B cell (primary cell): Measurements from ENCODE around the gene TEKT1. TPM values are rescaled to one million over a fixed set of nuclear protein-coding genes. Genes with fewer than 3 reads are reported as not detected.

ENCODE experiments used
- ATAC-seq: fragments of 200-7000 bp; cut with Tn5 transposase; one replicate; pipeline ENCODE4 v1.10.0; 2021; ENCODE audit warnings: low read depth, mild to moderate bottlenecking, moderate number of reproducible peaks, moderate library complexity
- CTCF ChIA-PET: fragments of 350-600 bp; sonication (Branson Sonifier 250); formaldehyde crosslinking; loops from one replicate; lab custom pipeline; 2021; ENCODE audit warnings: antibody characterized with exemption, inconsistent platforms; lab: Charles Lee
- POLR2A ChIA-PET: fragments of 350-600 bp; sonication (Branson Sonifier 250); formaldehyde crosslinking; loops from one replicate; lab custom pipeline; 2021; ENCODE audit warnings: antibody characterized with exemption; lab: Charles Lee
- DNase-seq: peaks from one replicate; pipeline ENCODE4 v3.0.0; 2013
- H2AFZ ChIP-seq: 2 replicates; pipeline ENCODE4 v1.6.1; 2012; ENCODE audit warnings: mild to moderate bottlenecking, low read depth, low read length; ENCODE audit not compliant: insufficient read depth, poor library complexity, severe bottlenecking
- H3K27ac ChIP-seq, 2 donors: 1 replicate in 1 of 2; 2 replicates in 1 of 2; pipeline ENCODE4 v1.5.1; 2012 to 2013; ENCODE audit warnings: low read length in 2 of 2, mild to moderate bottlenecking in 2 of 2, moderate library complexity in 1 of 2
- H3K27me3 ChIP-seq, 4 experiments: fragments of 200-600 bp in 1 of 4; sonication (generic) in 1 of 4; replicated peaks in 1 of 4; 1 replicate in 2 of 4; 2 replicates in 2 of 4; pipeline versions ENCODE4 v1.6.1 to v1.7.0; 2013 to 2016; ENCODE audit warnings: low read length in 3 of 4, mild to moderate bottlenecking in 2 of 4, mixed read lengths in 1 of 4, moderate library complexity in 1 of 4; ENCODE audit not compliant: insufficient read depth in 4 of 4, control insufficient read depth in 3 of 4; ENCODE audit errors: control extremely low read depth in 1 of 4
- H3K36me3 ChIP-seq, 2 experiments: replicated peaks in 1 of 2; 1 replicate in 1 of 2; 2 replicates in 1 of 2; pipeline versions ENCODE4 v1.6.1 to v1.7.1; 2013; ENCODE audit warnings: low read length in 1 of 2; ENCODE audit not compliant: insufficient read depth in 2 of 2, control insufficient read depth in 1 of 2; ENCODE audit errors: control extremely low read depth in 1 of 2, extremely low read depth in 1 of 2
- H3K4me1 ChIP-seq, 2 donors: fragments of 200-600 bp in 1 of 2; sonication (generic) in 1 of 2; 1 replicate in 1 of 2; 2 replicates in 1 of 2; pipeline versions ENCODE4 v1.5.1 to v1.6.1; 2013 to 2017; ENCODE audit warnings: low read length in 2 of 2; ENCODE audit not compliant: control insufficient read depth in 2 of 2, insufficient read depth in 2 of 2
- H3K4me2 ChIP-seq: replicated peaks from 2 replicates; pipeline ENCODE3; 2012; ENCODE audit warnings: mild to moderate bottlenecking, low read depth, low read length; ENCODE audit not compliant: poor library complexity, severe bottlenecking
- H3K4me3 ChIP-seq, 5 experiments: fragments of 200-600 bp in 1 of 5; sonication (generic) in 1 of 5; 1 replicate in 3 of 5; 2 replicates in 2 of 5; pipeline versions ENCODE4 v1.5.1 to v1.7.0; 2011 to 2016; ENCODE audit warnings: low read length in 4 of 5, mild to moderate bottlenecking in 4 of 5, low read depth in 2 of 5, control low read depth in 1 of 5, moderate library complexity in 1 of 5; ENCODE audit not compliant: insufficient read depth in 1 of 5; ENCODE audit errors: control extremely low read depth in 1 of 5, extremely low read depth in 1 of 5
- H3K79me2 ChIP-seq: fragments of 200-600 bp; sonication (generic); one replicate; pipeline ENCODE4 v1.6.0; 2016; ENCODE audit warnings: low read length; ENCODE audit not compliant: control insufficient read depth, insufficient read depth
- H3K9ac ChIP-seq: fragments of 200-600 bp; sonication (generic); 2 replicates; pipeline ENCODE4 v1.6.1; 2017; ENCODE audit warnings: mild to moderate bottlenecking, low read length, moderate library complexity
- H3K9me3 ChIP-seq, 3 donors: one replicate each; pipeline versions ENCODE4 v1.6.1 to v1.7.1; 2013; ENCODE audit warnings: low read length in 2 of 3; ENCODE audit not compliant: control insufficient read depth in 2 of 3, insufficient read depth in 1 of 3; ENCODE audit errors: control extremely low read depth in 1 of 3
- H4K20me1 ChIP-seq: 2 replicates; pipeline ENCODE4 v1.6.0; 2012; ENCODE audit warnings: mild to moderate bottlenecking, low read length; ENCODE audit not compliant: insufficient read depth, control insufficient read depth, poor library complexity, severe bottlenecking
- H3K27ac Mint-ChIP-seq: one replicate; pipeline ENCODE4 v1.8.0; 2021; ENCODE audit warnings: mixed read lengths
- H3K27me3 Mint-ChIP-seq: one replicate; pipeline ENCODE4 v1.8.0; 2021; ENCODE audit warnings: mixed read lengths
- H3K4me1 Mint-ChIP-seq: one replicate; pipeline ENCODE4 v1.8.0; 2021; ENCODE audit warnings: mixed read lengths
- H3K4me3 Mint-ChIP-seq: one replicate; pipeline ENCODE4 v1.8.0; 2021; ENCODE audit warnings: mixed read lengths
- H3K9me3 Mint-ChIP-seq: one replicate; pipeline ENCODE4 v1.8.0; 2022; ENCODE audit warnings: mixed read lengths; ENCODE audit not compliant: insufficient read depth
- EZH2 ChIP-seq: IDR thresholded peaks from 2 replicates; pipeline ENCODE4 v1.6.1; 2012; ENCODE audit warnings: borderline replicate concordance, low read depth, mild to moderate bottlenecking, moderate library complexity, low read length; ENCODE audit not compliant: insufficient read depth, poor library complexity, severe bottlenecking
- WGBS: methylation state at CpG from one replicate; pipeline ENCODE4 v1.1.5; 2013; ENCODE audit warnings: missing lambda C conversion rate; ENCODE audit not compliant: insufficient coverage; 5-methylcytosine and 5-hydroxymethylcytosine counted together
- intact Hi-C: fragments of 100-400 bp; cut with micrococcal nuclease; formaldehyde crosslinking; loops from one replicate; pipeline ENCODE4 v1.10.0; 2022
- polyA plus RNA-seq: library from polyadenylated mRNA; depleted of rRNA; stranded (reverse); fragments of >200 nt; gene quantifications from 2 replicates; pipeline ENCODE4 v1.2.3, GENCODE V29; 2012
- small RNA-seq: library from RNA; depleted of rRNA; stranded (forward); fragments of <200 nt; gene quantifications from one replicate; pipeline ENCODE3, GENCODE V24; 2012; ENCODE audit warnings: low replicate concordance, low read depth; ENCODE audit not compliant: insufficient read length
- total RNA-seq, 2 donors: library from RNA; stranded (reverse); fragments of 120-200 nt in 1 of 2; gene quantifications; 1 replicate in 1 of 2; 2 replicates in 1 of 2; pipeline versions ENCODE4 v1.2.3 to v1.2.4, GENCODE V29; 2013 to 2022
- TF ChIP-seq, protein P1 (sequence below): fragments of 200-600 bp; IDR thresholded peaks from one replicate; pipeline ENCODE4 v1.8.0; 2022; ENCODE audit warnings: antibody characterized with exemption, mild to moderate bottlenecking

TEKT1 gene
- total and polyA plus RNA-seq, 2 donors (not counting 1 experiment from before 2014, with no cell fraction given): not detected

DNA sequence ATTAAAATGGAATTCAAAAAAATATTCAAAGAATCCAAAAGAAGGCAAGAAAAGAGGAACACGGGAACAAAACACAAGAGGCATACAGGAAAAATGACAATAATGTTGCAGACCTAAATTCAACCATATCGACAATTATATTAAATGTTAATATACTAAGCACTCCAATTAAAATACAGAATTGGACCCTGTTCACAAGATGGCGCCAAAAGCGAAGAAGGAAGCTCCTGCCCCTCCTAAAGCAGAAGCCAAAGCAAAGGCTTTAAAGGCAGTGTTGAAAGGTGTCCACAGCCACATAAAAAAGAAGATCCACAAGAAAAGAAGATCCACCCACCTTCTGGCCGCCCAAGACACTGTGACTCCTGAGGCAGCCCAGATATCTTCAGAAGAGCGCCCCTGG is 82.0 kb downstream of the TEKT1 start:
- peaks cover 22% of the 10 kb centered on the region for H3K27me3 Mint-ChIP-seq
- Histone ChIP-seq H3K27ac (no peak overlapping the region), H3K27me3 (peaks cover 0 to 5% (median 0%) of the 10 kb centered on the region in 4 experiments), H3K9ac (no peak overlapping the region), H3K4me1 (peaks cover 0 to 5% of the 10 kb centered on the region in 2 donors), H2AFZ (no peak overlapping the region), H3K9me3 (no peaks in the 10 kb centered on the region), H3K4me3 (no peak overlapping the region), H3K4me2 (no peak overlapping the region), H4K20me1 (no peaks in the 10 kb centered on the region), H3K79me2 (no peaks in the 10 kb centered on the region), H3K36me3 (no peaks in the 10 kb centered on the region)
- H3K27ac Mint-ChIP-seq: no peak overlapping the region
- intact Hi-C loops: no loop called here
- 83% methylated on average over 2 of the region's 6 CpGs for WGBS
- ATAC-seq (no peak), DNase-seq (no peak)
- H3K4me1 Mint-ChIP-seq: peaks cover 4% of the 10 kb centered on the region
- ChIA-PET POLR2A (no interaction called here), CTCF (interaction anchor here (0.7 kb wide), 1 partner anchor 255 kb away, joined by 4 read pairs; no protein-coding TSS in a partner anchor)
- TF ChIP-seq EZH2: no peak
- TF ChIP-seq, protein P1, sequence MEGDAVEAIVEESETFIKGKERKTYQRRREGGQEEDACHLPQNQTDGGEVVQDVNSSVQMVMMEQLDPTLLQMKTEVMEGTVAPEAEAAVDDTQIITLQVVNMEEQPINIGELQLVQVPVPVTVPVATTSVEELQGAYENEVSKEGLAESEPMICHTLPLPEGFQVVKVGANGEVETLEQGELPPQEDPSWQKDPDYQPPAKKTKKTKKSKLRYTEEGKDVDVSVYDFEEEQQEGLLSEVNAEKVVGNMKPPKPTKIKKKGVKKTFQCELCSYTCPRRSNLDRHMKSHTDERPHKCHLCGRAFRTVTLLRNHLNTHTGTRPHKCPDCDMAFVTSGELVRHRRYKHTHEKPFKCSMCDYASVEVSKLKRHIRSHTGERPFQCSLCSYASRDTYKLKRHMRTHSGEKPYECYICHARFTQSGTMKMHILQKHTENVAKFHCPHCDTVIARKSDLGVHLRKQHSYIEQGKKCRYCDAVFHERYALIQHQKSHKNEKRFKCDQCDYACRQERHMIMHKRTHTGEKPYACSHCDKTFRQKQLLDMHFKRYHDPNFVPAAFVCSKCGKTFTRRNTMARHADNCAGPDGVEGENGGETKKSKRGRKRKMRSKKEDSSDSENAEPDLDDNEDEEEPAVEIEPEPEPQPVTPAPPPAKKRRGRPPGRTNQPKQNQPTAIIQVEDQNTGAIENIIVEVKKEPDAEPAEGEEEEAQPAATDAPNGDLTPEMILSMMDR: no peak
- H3K4me3 Mint-ChIP-seq: no peak overlapping the region
- H3K9me3 Mint-ChIP-seq: no peaks in the 10 kb centered on the region

DNA sequence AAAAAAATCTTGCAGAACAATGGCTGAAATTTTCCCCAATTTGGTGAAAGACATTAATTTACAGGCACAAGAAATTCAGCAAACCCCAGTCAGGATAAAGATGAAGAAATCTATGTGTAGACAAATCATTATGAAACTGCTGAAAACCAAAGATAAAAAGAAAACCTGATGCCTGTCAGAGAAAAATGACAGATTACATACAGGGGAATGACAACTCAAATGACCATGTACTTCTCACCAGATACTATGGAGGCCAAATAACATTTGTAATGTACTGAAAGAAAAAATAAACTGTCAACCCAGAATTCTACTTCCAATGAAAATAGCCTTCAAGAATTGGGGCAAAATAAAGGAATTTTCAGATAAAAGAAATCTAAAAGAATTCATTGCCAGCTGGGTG is 82.9 kb downstream of the TEKT1 start:
- Histone ChIP-seq H3K79me2 (no peaks in the 10 kb centered on the region), H3K27me3 (peaks cover 0 to 5% (median 1%) of the 10 kb centered on the region in 4 experiments), H3K9me3 (no peaks in the 10 kb centered on the region), H4K20me1 (no peaks in the 10 kb centered on the region), H3K4me2 (no peak overlapping the region), H3K4me3 (no peak overlapping the region), H3K4me1 (peaks cover 0 to 5% of the 10 kb centered on the region in 2 donors), H3K9ac (no peak overlapping the region), H3K36me3 (no peaks in the 10 kb centered on the region), H3K27ac (no peak overlapping the region), H2AFZ (no peak overlapping the region)
- Mint-ChIP-seq H3K27me3 (peaks cover 30% of the 10 kb centered on the region), H3K9me3 (no peaks in the 10 kb centered on the region), H3K4me3 (no peak overlapping the region), H3K27ac (no peak overlapping the region), H3K4me1 (peaks cover 4% of the 10 kb centered on the region)
- intact Hi-C loops: no loop called here
- CTCF ChIA-PET: no interaction called here
- POLR2A ChIA-PET: no interaction called here
- ATAC-seq: no peak
- TF ChIP-seq, protein P1: no peak
- TF ChIP-seq EZH2: no peak
- DNase-seq: no peak

Small RNAs within 50 kb of the gene (small RNA-seq; reads per million reads assigned to genes)
- gene AC004706.2: not detected

Other genes starting within 250 kb of the TEKT1 start
- 28.7 and 29.1 TPM in 2 replicates for gene KIAA0753, start 191.0 kb downstream of the TEKT1 start, total RNA-seq
- gene KIAA0753, start 191.0 kb downstream of the TEKT1 start, polyA plus RNA-seq: 5.9 and 6.3 TPM in 2 replicates
- gene TXNDC17, start 190.7 kb downstream of the TEKT1 start, total RNA-seq: 18.2 and 19.5 TPM in 2 replicates
- 15.4 and 33.7 TPM in 2 replicates for gene TXNDC17, start 190.7 kb downstream of the TEKT1 start, polyA plus RNA-seq
- 24.7 and 25.5 TPM in 2 replicates for gene MED31, start 180.1 kb downstream of the TEKT1 start, total RNA-seq
- 9.2 and 11.3 TPM in 2 replicates for gene MED31, start 180.1 kb downstream of the TEKT1 start, polyA plus RNA-seq
- gene C17orf100, start 180.0 kb downstream of the TEKT1 start, total RNA-seq: 7.7 and 11.6 TPM in 2 replicates
- 1.4 and 3.7 TPM in 2 replicates for gene C17orf100, start 180.0 kb downstream of the TEKT1 start, polyA plus RNA-seq
- not detected in 2 replicates for gene SLC13A5, start 118.4 kb downstream of the TEKT1 start, total RNA-seq
- gene SLC13A5, start 118.4 kb downstream of the TEKT1 start, polyA plus RNA-seq: not detected in 2 replicates
- 116 and 127 TPM in 2 replicates for gene XAF1, start 75.7 kb downstream of the TEKT1 start, total RNA-seq
- 44.8 and 64.3 TPM in 2 replicates for gene XAF1, start 75.7 kb downstream of the TEKT1 start, polyA plus RNA-seq
- gene FBXO39, start 55.5 kb downstream of the TEKT1 start, total RNA-seq: 0.70 TPM in 1 of 2 replicates, not detected in the other
- gene FBXO39, start 55.5 kb downstream of the TEKT1 start, polyA plus RNA-seq: 0.12 and 0.13 TPM in 2 replicates
- not detected in 2 replicates for gene ALOX12, start 164.3 kb upstream of the TEKT1 start, total RNA-seq
- 0.07 and 0.14 TPM in 2 replicates for gene ALOX12, start 164.3 kb upstream of the TEKT1 start, polyA plus RNA-seq
- 154 and 170 TPM in 2 replicates for gene RNASEK, start 180.9 kb upstream of the TEKT1 start, total RNA-seq
- 179 and 221 TPM in 2 replicates for gene RNASEK, start 180.9 kb upstream of the TEKT1 start, polyA plus RNA-seq
- gene BCL6B, start 191.3 kb upstream of the TEKT1 start, total RNA-seq: 0.25 and 0.75 TPM in 2 replicates
- gene BCL6B, start 191.3 kb upstream of the TEKT1 start, polyA plus RNA-seq: 0.12 and 0.34 TPM in 2 replicates
- 21.7 and 21.9 TPM in 2 replicates for gene SLC16A13, start 204.3 kb upstream of the TEKT1 start, total RNA-seq
- gene SLC16A13, start 204.3 kb upstream of the TEKT1 start, polyA plus RNA-seq: 4.8 and 7.4 TPM in 2 replicates
- 30.7 and 31.9 TPM in 2 replicates for gene SLC16A11, start 212.4 kb upstream of the TEKT1 start, total RNA-seq
- 2.8 and 10.0 TPM in 2 replicates for gene SLC16A11, start 212.4 kb upstream of the TEKT1 start, polyA plus RNA-seq
- gene CLEC10A, start 248.5 kb upstream of the TEKT1 start, total RNA-seq: 0.24 TPM in 1 of 2 replicates, not detected in the other
- gene CLEC10A, start 248.5 kb upstream of the TEKT1 start, polyA plus RNA-seq: 0.15 and 0.99 TPM in 2 replicates